AG09309 (cell line): ENCODE measurements around the gene RHNO1.

Experiments used
- DNase-seq: peaks from one replicate; pipeline ENCODE4 v3.0.0-alpha.2; 2010; ENCODE audit warnings: low read depth
- H3K4me3 ChIP-seq: 2 replicates; pipeline ENCODE4 v1.5.1; 2011; ENCODE audit warnings: mild to moderate bottlenecking, low read depth, low read length, moderate library complexity; ENCODE audit not compliant: control insufficient read depth
- CTCF ChIP-seq: IDR thresholded peaks from 2 replicates; pipeline ENCODE4 v1.5.1; 2011; ENCODE audit warnings: mild to moderate bottlenecking, low read depth, low read length, inconsistent platforms; ENCODE audit not compliant: insufficient read depth, control insufficient read depth; ENCODE audit errors: missing control alignments

Gene RHNO1

DNA sequence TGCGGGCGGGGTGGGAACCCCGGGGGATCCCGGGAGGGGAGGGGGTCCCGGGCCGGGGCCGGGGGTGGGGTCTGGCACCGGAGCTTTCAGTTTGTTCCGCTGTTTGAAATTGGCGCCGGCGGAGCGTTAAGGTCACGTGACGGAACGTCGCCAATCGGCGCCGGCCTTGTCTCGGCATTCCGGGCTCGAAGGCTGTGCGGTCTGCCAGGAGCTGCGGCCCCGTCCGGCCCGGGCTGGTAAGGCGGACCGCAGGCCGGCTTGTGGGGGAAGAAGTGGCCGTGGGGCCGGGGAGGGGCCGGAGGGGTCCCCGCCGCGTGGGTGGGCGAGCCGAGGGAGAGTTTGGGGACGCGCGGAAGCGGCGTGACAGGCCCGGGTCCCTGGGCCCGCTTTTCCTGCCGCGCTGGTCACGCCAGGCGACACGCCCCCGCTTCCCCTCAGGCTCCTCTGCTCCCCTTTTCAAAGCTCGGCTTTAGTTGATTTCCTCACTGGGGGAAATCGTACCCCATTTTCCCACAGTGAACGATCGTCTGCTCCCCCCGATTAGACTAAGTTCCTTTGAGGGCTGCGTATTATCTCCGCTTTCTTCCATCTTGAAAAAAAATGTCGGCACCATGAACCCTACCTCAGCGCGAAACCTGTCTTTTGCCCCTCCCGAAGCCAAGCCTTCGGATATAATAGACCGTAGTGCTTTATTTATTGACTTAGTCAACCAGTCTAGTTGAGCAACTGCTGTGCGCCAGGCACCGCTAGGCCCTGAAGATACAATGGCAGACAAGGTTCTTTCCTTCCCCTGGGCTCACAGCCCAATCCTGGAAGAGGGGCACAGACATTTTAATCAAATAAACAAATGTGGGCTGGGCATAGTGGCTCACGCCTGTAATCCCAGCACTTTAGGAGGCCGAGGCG lies at the start of gene RHNO1, which contains the start of gene FOXM1:
Gene RHNO1 (plus strand): TSS at position 177 of the 906 bp plus-strand sequence. CDS start 8,144 bp downstream, outside the sequence.
Gene FOXM1 (minus strand): TSS at position 128 of the 906 bp plus-strand sequence. CDS start 2,696 bp downstream, outside the sequence.
- peak within 1 kb of the TSS; percentile 69 for H3K4me3 ChIP-seq

GRCh38 chr12:2829275-2829674 lies 47.7 kb upstream of the RHNO1 start:
- no peak for TF ChIP-seq CTCF
- H3K4me3 ChIP-seq: no peak overlapping the region
- DNase-seq: no peak

More for the DNA sequence above, at the start of gene RHNO1, which contains the start of gene FOXM1:
- DNase-seq: no peak
- TF ChIP-seq CTCF: no peak

GRCh38 chr12:2832550-2833127 lies 44.4 kb upstream of the RHNO1 start:
- no peak for TF ChIP-seq CTCF
- DNase-seq: no peak
- H3K4me3 ChIP-seq: no peak overlapping the region

GRCh38 chr12:2833327-2833726 lies 43.7 kb upstream of the RHNO1 start:
- TF ChIP-seq CTCF: no peak
- H3K4me3 ChIP-seq: no peak overlapping the region
- no peak for DNase-seq

DNA sequence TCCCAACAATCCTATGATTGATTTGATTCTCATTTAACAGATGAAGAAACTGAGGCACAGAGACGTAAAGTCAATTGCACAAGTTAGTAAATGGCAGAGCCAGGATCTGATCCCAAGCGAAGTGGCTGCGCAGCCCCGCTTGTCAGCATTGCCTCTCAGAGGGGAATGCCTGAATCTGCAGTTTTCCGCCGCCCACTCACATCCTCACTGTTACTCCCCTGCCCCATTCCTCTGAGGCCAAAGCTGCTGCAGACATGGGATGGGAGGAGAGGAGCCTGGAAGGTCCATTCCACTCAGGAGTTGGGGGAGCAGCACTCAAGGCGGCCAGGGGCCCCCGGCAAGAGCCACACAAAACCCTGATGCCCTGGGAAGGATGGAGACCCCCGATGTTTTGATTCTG lies 43.2 kb upstream of the RHNO1 start:
- no peak for DNase-seq
- no peak overlapping the region for H3K4me3 ChIP-seq
- no peak for TF ChIP-seq CTCF

GRCh38 chr12:2834581-2835491 lies 42.2 kb upstream of the RHNO1 start, which contains the start of gene NRIP2:
Gene NRIP2 (minus strand): TSS chr12:2835035. CDS start chr12:2834983, 52 bp downstream.
- no peak for DNase-seq
- TF ChIP-seq CTCF: peak; percentile 26
- H3K4me3 ChIP-seq: no peak within 1 kb of the TSS
